Fibroblast of skin of back (primary cell): ENCODE data around the gene MYO1D.

ENCODE experiments used
- DNase-seq: peaks from one replicate; pipeline ENCODE4 v3.0.0-alpha.2; 2013

The MYO1D gene

GRCh38 chr17:32813021-32813420, 63.9 kb downstream of the MYO1D start:
- peak; percentile 40 for DNase-seq

DNA sequence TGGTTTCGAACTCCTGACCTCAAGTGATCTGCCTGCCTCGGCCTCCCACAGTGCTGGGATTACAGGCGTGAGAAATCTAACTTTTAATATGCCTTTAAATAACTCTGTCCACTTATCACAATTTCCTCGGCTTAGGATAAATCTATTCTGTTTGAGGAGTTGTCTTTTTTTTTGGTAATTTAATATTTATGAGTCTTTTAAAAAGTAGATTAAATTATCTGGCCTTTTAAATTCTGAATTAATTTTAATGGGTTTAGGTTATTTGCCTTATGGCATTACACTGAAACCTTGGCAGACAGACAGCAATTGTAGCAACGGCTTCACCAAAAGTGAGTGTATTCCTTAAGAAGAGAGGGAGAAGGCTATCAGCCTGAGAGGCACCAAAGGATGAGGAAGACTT, 66.2 kb downstream of the MYO1D start:
- no peak for DNase-seq

GRCh38 chr17:32807577-32807976, 69.3 kb downstream of the MYO1D start:
- no peak for DNase-seq

DNA sequence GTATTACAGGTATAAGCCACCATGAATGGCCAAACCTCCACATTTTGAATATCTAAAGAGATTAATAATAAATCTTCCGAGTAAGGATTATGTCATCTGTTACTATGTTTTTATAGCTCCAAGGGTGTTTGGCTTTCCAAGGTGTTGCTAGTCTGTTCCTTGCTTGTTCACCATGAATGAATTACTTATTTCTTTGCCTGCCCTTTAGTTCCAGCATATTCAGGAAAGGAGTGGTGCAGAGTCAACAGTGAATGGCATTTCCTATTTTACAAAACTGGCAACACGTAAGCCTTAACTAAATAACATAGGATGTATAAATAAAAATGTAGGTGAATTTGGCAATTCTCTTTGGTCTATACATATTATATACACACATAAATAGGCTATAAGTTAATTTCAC, 70.3 kb downstream of the MYO1D start:
- no peak for DNase-seq

GRCh38 chr17:32805029-32805976, 71.6 kb downstream of the MYO1D start:
- peak; percentile 41 for DNase-seq

GRCh38 chr17:32803544-32803943, 73.4 kb downstream of the MYO1D start:
- no peak for DNase-seq

DNA sequence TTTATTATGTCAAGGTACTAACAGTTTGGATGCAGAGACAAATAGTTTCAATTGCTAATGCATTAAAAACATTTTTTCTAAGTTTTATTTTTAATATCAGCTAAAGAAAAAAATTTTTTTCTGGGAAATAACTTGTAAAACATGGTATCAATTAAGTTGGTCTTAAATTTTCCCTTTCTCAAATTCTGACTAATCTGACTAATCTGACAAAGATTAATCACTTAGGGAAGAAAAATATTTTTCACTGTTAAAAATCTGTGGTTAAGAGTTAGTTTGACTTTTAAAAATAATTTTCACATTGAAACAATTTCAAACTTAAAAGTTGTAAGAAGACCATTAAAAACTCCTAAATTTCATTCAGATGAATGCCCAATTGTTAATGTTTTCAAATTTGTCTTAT, 74.6 kb downstream of the MYO1D start:
- peak; percentile 14 for DNase-seq

- no peak for DNase-seq
These were observed 75.3 kb downstream of the MYO1D start for GRCh38 chr17:32801641-32802040.

DNA sequence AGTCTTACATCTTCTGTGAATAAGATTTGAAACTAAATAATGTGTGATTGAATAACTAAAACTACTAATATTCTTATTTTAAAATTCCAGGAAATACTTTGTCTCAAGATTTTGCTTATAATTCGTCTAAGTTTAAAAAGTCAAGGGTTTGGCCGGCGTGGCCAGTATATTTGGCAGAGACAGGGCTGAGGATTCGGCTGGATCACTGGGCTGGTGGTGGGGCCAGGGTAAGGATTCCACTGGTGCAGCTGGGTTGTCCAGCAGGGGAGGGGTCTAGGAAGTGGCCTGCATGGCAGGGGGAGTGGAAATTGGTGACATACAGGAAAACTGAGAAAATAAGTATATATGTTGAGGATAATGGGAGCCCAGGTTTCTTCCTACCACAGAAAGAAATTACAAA, 75.7 kb downstream of the MYO1D start:
- DNase-seq: no peak

DNA sequence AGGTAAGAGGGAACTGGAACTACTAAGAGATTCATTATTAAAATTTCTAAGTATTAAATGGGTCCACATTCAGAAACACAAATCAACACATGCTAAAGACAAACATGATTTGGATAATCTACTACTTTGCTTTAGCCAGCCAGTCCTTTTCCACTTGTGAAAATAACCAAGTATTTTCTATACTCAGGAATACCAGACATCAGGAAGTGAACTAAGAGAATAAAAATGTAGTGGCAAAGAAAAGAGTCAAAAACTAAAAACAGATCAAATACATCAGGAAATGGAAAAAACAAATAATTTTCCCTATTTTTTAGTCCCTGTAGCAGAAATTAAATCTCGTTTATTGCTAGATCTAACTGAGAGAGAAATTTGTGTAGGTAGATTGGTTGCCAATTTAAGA, 78.0 kb downstream of the MYO1D start:
- DNase-seq: peak; percentile 31

DNA sequence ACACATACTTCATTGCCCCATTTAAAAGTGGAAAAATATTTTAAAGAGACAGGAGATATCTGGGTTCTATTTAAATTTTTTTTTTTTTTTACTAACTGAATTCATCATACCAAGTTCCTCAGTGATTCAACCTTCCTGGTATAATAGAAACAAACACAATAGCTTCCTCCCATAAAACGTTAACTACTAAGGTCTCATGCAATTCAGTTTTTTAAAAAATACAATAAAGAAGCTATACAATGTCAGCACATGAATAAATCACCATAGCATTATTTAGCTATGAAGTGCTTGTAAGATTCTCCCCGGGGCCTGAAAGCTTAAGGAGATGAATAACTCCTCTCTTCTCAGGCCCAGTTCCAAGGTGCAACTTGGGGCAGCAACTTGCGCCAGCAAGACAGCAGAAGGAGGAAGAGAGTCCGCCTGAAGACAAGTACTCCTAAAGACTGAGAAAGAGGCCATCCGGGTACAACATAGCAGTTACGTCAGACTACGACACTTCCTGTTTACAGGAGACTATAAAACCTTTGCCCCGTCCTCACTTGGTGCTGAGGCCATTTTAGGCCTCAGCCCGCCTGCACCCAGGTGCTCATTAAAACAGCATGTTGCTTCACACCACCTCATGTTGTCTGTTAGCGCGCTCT, 81.5 kb downstream of the MYO1D start:
- DNase-seq: no peak

DNA sequence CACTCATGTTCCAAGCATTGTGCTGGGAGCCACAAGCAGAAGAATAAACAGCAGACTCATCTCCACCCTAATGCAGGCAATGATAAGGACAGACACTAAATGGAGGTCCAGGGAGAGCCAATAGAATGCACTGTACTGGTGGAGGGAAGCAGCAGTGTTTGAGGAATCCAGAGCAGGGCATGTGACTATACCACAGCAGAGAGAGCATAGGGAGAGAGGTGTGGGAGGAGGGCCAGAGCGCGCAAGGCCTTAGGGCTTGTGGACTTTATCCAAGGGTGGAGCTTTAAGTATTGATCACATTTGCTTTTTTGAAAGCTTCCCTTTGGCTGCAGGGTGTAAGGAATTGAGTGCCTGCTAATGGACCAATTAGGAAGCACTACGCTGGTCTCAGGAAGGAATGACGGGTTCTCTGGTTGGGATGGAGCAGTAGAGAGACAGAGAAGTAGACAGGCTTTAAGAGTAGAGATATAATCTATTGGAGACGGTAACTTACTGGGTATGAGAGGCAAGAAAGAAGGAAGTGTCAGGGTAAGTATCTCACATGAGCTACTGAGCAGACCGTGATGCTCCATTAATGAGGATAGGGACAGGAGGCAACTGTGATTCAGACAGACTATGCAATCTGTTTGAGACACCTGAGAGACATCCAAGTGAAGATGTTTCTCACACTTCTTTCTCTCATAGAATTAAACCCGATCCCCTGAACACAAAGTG, 82.2 kb downstream of the MYO1D start:
- no peak for DNase-seq

DNA sequence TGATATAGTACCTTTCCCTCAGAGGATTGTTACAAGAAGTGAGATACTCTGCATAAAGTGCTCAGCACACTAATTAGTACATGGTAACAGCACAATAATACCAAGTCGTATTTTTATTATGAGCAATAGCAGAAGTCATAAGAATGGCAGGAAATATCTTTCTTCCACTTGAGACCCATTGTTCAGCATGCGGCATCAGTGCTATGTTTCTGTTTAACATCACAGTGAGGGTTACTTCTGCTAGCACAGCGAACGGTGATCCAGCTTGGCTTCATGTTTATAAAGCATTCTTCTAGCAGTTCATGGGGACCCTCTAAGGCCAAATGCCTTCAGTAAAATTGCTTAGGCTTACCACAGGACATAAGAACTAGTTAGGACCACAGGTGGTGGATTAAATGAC, 83.1 kb downstream of the MYO1D start:
- DNase-seq: no peak

GRCh38 chr17:32792207-32792606, 84.7 kb downstream of the MYO1D start:
- DNase-seq: no peak

- DNase-seq: no peak
These were observed 90.8 kb downstream of the MYO1D start for GRCh38 chr17:32786169-32786568.

DNA sequence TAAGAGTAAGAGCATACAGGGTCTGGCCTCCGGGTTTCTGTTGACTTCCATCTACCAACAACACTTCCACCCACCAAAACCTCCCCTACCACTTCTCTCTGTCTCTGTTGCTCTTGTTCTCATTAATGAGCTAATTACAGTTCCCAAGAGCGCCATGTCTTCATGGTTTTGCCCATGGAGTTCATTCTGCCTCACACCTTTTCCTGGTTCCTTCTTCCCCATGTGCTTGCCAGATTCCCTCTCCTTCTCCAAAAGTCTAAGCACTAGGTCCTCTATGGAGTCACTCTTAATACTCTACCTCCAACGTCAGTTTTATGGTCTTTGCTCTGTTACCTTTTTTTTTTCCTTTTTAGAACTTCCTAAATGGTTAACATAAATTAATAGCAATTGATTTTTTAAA, 92.8 kb downstream of the MYO1D start:
- DNase-seq: no peak

DNA sequence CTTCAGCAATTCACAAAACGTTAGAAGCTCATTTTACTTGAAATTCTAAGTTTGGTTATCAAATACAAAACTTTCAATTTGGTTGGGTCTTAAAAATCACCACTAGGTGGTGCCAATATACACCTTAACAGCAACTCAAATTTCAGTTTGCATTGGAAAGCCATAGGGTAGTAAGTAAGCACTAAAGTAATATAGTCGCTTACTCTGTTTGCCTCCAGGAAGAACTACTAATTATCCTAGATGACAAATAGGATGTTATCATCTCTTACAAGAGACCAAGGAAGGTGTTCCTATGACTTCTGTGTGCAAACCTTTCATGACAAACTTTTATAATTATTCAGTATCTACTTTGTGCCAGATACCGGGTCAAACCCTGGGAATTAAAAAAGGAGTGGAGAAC, 93.3 kb downstream of the MYO1D start:
- peak; percentile 63 for DNase-seq

DNA sequence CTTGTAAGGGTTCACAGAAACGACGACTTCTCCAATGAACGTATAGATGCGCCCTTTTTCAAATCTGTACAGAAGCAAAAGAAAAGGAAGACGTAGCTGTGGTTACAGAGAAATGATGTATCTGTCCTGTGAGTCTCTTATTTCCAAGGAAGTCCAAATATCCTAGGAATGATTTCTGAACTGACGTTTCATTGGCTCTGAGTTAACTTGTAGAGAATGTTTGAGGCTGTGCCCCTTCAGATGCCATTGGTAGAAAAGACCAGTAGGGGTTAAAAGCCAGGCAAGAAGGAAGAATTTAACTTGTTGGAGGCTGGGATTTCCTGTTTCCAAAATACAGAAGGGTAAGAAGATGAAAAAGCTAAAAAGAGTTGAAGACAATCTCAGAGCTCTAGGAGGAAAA, 96.2 kb downstream of the MYO1D start:
- DNase-seq: peak; percentile 59

- no peak for DNase-seq
These were observed 99.0 kb downstream of the MYO1D start for GRCh38 chr17:32777922-32778321.

DNA sequence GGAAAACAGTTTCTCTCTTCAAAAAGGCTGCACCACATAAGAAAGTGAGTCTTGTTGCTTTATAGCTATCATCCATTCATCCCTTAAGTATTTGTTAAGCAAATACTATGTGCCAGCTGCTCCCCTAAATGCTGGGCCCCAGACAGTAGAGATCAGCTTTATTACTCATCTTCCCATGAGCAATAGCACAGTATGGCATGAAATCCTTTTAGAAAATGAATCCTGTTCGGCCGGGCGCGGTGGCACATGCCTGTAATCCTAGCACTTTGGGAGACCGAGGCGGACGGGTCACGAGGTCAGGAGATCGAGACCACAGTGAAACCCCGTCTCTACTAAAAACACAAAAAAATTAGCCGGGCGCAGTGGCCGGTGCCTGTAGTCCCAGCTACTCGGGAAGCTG, 99.5 kb downstream of the MYO1D start:
- peak; percentile 68 for DNase-seq

- DNase-seq: no peak
These were observed 102.2 kb downstream of the MYO1D start for GRCh38 chr17:32774695-32775084.

GRCh38 chr17:32773856-32774694, 102.8 kb downstream of the MYO1D start:
- peak; percentile 10 for DNase-seq
